Osteocyte (in vitro differentiated cells): Measurements from ENCODE around the gene KIAA0930. TPM values are rescaled to one million over a fixed set of nuclear protein-coding genes. Genes with fewer than 3 reads are reported as not detected.

Experiments
- DNase-seq: peaks from one replicate; pipeline ENCODE4 v3.0.0; 2021; ENCODE audit warnings: mixed read lengths; ENCODE audit not compliant: unreplicated experiment; ENCODE audit errors: extremely low spot score
- H3K27ac Mint-ChIP-seq: one replicate; pipeline ENCODE4 v1.8.0; 2021; ENCODE audit warnings: mild to moderate bottlenecking, mixed read lengths; ENCODE audit not compliant: unreplicated experiment
- H3K27me3 Mint-ChIP-seq: one replicate; pipeline ENCODE4 v1.8.0; 2021; ENCODE audit warnings: mixed read lengths; ENCODE audit not compliant: unreplicated experiment
- H3K36me3 Mint-ChIP-seq: one replicate; pipeline ENCODE4 v1.8.0; 2021; ENCODE audit warnings: mixed read lengths; ENCODE audit not compliant: unreplicated experiment
- H3K4me1 Mint-ChIP-seq: one replicate; pipeline ENCODE4 v1.8.0; 2021; ENCODE audit warnings: mixed read lengths; ENCODE audit not compliant: unreplicated experiment
- H3K4me3 Mint-ChIP-seq: one replicate; pipeline ENCODE4 v1.8.0; 2021; ENCODE audit warnings: mild to moderate bottlenecking, moderate library complexity, mixed read lengths; ENCODE audit not compliant: unreplicated experiment
- H3K9me3 Mint-ChIP-seq: one replicate; pipeline ENCODE4 v1.8.0; 2021; ENCODE audit warnings: mixed read lengths; ENCODE audit not compliant: unreplicated experiment
- total RNA-seq: library from RNA; stranded (reverse); gene quantifications from 2 replicates; pipeline ENCODE4 v1.2.1, GENCODE V29; 2021
- TF ChIP-seq, protein P1 (sequence below): fragments of 200-600 bp; sonication (generic); IDR thresholded peaks from 2 replicates; pipeline ENCODE4 v1.5.0; 2021; ENCODE audit warnings: antibody characterized with exemption, mild to moderate bottlenecking, moderate library complexity

Gene KIAA0930
- total RNA-seq, 1 donor from 2014 or later, result 53.1 TPM

DNA sequence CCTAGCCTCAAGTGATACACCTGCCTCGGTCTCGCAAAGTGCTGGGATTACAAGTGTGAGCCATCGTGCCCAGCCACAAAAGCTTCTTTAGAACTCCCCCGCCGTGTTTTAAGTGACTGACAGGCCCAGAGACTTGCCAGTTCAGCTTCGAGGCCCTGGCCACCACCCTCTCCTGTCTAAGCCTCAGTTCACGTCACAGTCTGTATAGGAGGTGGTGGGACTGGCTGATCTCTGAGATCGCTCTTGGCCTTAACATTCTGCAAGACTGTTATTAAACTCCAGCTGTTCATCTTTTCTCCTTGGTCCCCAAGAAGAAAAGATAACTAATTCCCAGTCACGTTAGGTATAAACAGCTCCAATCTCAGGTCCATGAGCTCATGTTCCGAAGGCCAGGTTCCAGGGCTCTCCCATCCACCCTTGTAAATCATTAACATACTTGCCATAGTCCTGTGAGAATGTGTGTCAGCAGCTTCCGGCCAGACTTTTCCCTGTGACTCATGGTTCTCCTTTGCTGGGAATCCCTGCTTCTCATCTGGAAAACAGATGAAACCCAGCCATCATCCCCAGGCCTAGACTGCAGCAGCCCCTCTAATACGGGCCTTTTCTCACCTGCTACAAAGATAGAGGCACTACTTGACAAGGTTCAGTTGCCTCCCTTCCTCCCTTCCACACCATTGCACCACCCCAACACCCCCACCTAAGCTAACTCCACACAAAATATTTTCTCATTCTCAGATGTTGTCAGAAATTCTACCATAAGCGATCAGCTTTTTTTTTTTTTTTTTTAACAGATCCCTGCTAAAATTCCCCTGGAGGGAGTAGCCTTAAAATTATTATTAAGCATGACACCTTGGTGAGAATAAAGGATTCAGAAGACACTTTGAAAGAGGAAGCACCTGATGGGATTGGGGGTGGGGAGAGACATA lies 5.6 kb upstream of the KIAA0930 start:
- Mint-ChIP-seq H3K4me3 (no peak overlapping the region), H3K9me3 (no peaks in the 10 kb centered on the region), H3K36me3 (no peaks in the 10 kb centered on the region), H3K27ac (peak overlapping the region; percentile 97), H3K27me3 (no peaks in the 10 kb centered on the region), H3K4me1 (peaks cover 15% of the 10 kb centered on the region)
- no peak for DNase-seq
- TF ChIP-seq, protein P1, sequence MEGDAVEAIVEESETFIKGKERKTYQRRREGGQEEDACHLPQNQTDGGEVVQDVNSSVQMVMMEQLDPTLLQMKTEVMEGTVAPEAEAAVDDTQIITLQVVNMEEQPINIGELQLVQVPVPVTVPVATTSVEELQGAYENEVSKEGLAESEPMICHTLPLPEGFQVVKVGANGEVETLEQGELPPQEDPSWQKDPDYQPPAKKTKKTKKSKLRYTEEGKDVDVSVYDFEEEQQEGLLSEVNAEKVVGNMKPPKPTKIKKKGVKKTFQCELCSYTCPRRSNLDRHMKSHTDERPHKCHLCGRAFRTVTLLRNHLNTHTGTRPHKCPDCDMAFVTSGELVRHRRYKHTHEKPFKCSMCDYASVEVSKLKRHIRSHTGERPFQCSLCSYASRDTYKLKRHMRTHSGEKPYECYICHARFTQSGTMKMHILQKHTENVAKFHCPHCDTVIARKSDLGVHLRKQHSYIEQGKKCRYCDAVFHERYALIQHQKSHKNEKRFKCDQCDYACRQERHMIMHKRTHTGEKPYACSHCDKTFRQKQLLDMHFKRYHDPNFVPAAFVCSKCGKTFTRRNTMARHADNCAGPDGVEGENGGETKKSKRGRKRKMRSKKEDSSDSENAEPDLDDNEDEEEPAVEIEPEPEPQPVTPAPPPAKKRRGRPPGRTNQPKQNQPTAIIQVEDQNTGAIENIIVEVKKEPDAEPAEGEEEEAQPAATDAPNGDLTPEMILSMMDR, result no peak

- TF ChIP-seq, protein P1, result no peak
- Mint-ChIP-seq H3K4me3 (no peak overlapping the region), H3K4me1 (peaks cover 15% of the 10 kb centered on the region), H3K27ac (peak overlapping the region; percentile 97), H3K27me3 (no peaks in the 10 kb centered on the region), H3K9me3 (no peaks in the 10 kb centered on the region), H3K36me3 (no peaks in the 10 kb centered on the region)
- no peak for DNase-seq
Observed at GRCh38 chr22:45244916-45245315, 4.2 kb upstream of the KIAA0930 start.

GRCh38 chr22:45242778-45243191 lies 2.1 kb upstream of the KIAA0930 start:
- no peak for DNase-seq
- peaks cover 30% of the 10 kb centered on the region for H3K4me1 Mint-ChIP-seq

DNA sequence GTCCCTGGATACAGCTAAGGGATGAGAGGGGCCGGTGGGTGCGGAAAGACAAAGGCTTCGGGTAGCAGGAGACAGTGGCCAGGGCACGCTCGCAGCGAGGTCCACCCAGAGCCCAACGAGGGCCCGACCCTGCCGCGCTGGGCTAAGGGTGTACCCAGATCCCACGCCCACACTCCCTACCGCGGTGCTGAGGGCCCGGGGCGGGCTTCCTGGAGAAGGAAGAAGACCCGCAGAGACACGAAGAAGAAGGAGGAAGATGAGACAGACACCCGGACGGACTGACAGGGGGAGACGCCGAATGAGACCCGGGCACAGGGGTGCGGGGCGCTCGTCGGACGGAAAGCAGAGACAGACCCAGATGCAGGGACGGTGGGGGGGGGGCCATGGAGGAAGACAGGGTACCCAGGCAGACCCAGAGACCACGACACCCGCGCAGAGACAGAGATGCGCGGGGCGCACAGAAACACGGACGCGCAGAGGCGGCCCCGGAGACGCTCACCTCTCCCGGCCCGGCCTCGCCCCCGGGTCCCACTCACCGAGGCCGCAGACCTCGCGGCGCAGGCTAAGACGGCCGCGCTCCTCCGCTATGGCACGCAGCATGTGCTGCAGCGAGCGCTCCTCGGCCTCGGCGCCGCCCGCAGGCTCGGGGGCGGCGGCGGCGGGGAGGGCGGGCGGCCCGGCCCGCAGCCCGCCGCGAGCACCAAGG lies 437 bp downstream of the KIAA0930 start:
- Mint-ChIP-seq H3K4me1 (peaks cover 19% of the 10 kb centered on the region), H3K27me3 (no peaks in the 10 kb centered on the region), H3K4me3 (peak overlapping the region; percentile 91), H3K36me3 (peaks cover 6% of the 10 kb centered on the region), H3K9me3 (no peaks in the 10 kb centered on the region), H3K27ac (peak overlapping the region; percentile 50)
- no peak for DNase-seq
- TF ChIP-seq, protein P1, result no peak

More at GRCh38 chr22:45242778-45243191, 2.1 kb upstream of the KIAA0930 start:
- no peak overlapping the region for H3K4me3 Mint-ChIP-seq
- no peaks in the 10 kb centered on the region for H3K27me3 Mint-ChIP-seq
- H3K27ac Mint-ChIP-seq, result no peak overlapping the region
- TF ChIP-seq, protein P1, result no peak
- H3K36me3 Mint-ChIP-seq, result peaks cover 2% of the 10 kb centered on the region
- H3K9me3 Mint-ChIP-seq, result no peaks in the 10 kb centered on the region

DNA sequence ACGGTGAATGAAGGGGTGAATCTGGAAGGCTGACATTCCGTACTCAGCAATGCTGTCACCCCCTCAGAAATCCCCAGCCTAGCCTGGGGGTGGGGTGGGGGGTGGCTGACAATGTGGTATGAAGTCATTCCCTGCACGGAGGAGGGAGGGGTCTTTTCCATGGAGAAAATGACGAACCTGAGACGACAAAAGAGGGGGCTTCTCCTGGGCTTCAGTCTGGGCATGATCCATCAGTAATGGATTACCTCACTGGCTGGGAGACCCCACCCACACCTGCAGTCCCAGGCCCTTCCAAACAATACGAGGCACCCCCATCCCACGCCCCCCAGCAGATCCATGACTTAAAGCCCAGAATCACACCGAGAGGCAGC lies 1.0 kb downstream of the KIAA0930 start:
- TF ChIP-seq, protein P1, result no peak
- H3K9me3 Mint-ChIP-seq, result no peaks in the 10 kb centered on the region
- peaks cover 6% of the 10 kb centered on the region for H3K36me3 Mint-ChIP-seq
- H3K4me1 Mint-ChIP-seq, result peaks cover 17% of the 10 kb centered on the region
- H3K27me3 Mint-ChIP-seq, result no peaks in the 10 kb centered on the region
- peak overlapping the region; percentile 91 for H3K4me3 Mint-ChIP-seq
- H3K27ac Mint-ChIP-seq, result no peak overlapping the region
- no peak for DNase-seq
